HepG2 (cell line): Measurements from ENCODE around the gene DUS1L. TPM values are rescaled to one million over a fixed set of nuclear protein-coding genes. Genes with fewer than 3 reads are reported as not detected.

Experiments
- ELF4 ChIP-seq: sonication (generic); formaldehyde crosslinking; IDR thresholded peaks from 2 replicates; pipeline ENCODE4 v1.5.0; 2020; ENCODE audit warnings: missing genetic modification reagents, mild to moderate bottlenecking, moderate library complexity, borderline replicate concordance
- GMEB2 ChIP-seq: IDR thresholded peaks from 2 replicates; pipeline ENCODE4 v1.6.1; 2016; ENCODE audit warnings: missing biosample characterization, missing genetic modification reagents, low read depth
- MXD3 ChIP-seq: IDR thresholded peaks from 2 replicates; pipeline ENCODE4 v1.6.1; 2016; ENCODE audit warnings: mild to moderate bottlenecking, missing biosample characterization, missing genetic modification reagents
- NKX3-1 ChIP-seq: sonication (generic); formaldehyde crosslinking; IDR thresholded peaks from 2 replicates; pipeline ENCODE4 v1.5.0; 2020; ENCODE audit warnings: missing genetic modification reagents
- PHF21A ChIP-seq: sonication (generic); formaldehyde crosslinking; IDR thresholded peaks from 2 replicates; pipeline ENCODE4 v1.5.0; 2020; ENCODE audit warnings: mild to moderate bottlenecking, missing genetic modification reagents
- SMAD9 ChIP-seq: sonication (generic); formaldehyde crosslinking; IDR thresholded peaks from 2 replicates; pipeline ENCODE4 v1.5.1; 2020; ENCODE audit warnings: mild to moderate bottlenecking, missing genetic modification reagents
- TMF1 ChIP-seq: sonication (generic); formaldehyde crosslinking; IDR thresholded peaks from 2 replicates; pipeline ENCODE4 v1.8.1; 2022; ENCODE audit warnings: low read depth, missing genetic modification reagents
- ZBTB38 ChIP-seq: sonication (generic); formaldehyde crosslinking; IDR thresholded peaks from 2 replicates; pipeline ENCODE4 v1.5.1; 2020; ENCODE audit warnings: mild to moderate bottlenecking, missing genetic modification reagents
- ZFP62 ChIP-seq: sonication (generic); formaldehyde crosslinking; IDR thresholded peaks from 2 replicates; pipeline ENCODE4 v1.4.0; 2020; ENCODE audit warnings: missing genetic modification reagents
- ZNF33A ChIP-seq: sonication (generic); formaldehyde crosslinking; IDR thresholded peaks from 2 replicates; pipeline ENCODE4 v1.5.1; 2020; ENCODE audit warnings: missing genetic modification reagents, mild to moderate bottlenecking, moderate library complexity, borderline replicate concordance
- ZNF446 ChIP-seq: sonication (generic); formaldehyde crosslinking; IDR thresholded peaks from 2 replicates; pipeline ENCODE4 v1.5.0; 2020; ENCODE audit warnings: mild to moderate bottlenecking, missing genetic modification reagents
- ZNF572 ChIP-seq: sonication (generic); formaldehyde crosslinking; IDR thresholded peaks from 2 replicates; pipeline ENCODE4 v1.5.1; 2020; ENCODE audit warnings: mild to moderate bottlenecking, missing genetic modification reagents
- ZNF776 ChIP-seq: sonication (generic); formaldehyde crosslinking; IDR thresholded peaks from 2 replicates; pipeline ENCODE4 v1.4.0; 2020; ENCODE audit warnings: mild to moderate bottlenecking, missing genetic modification reagents
- ZNF780A ChIP-seq: sonication (generic); formaldehyde crosslinking; IDR thresholded peaks from 2 replicates; pipeline ENCODE4 v1.8.0; 2022; ENCODE audit warnings: mild to moderate bottlenecking, missing genetic modification reagents, moderate library complexity
- ZNF839 ChIP-seq: sonication (generic); formaldehyde crosslinking; IDR thresholded peaks from 2 replicates; pipeline ENCODE4 v1.4.0; 2020; ENCODE audit warnings: missing genetic modification reagents, mild to moderate bottlenecking, borderline replicate concordance
- ZNF883 ChIP-seq: sonication (generic); formaldehyde crosslinking; IDR thresholded peaks from 2 replicates; pipeline ENCODE4 v1.5.1; 2020; ENCODE audit warnings: mild to moderate bottlenecking, missing genetic modification reagents; ENCODE audit errors: not compliant biosample characterization
- polyA plus RNA-seq, 8 experiments: library from polyadenylated mRNA; depleted of rRNA in 3 of 8; stranded (reverse) in 7 of 8; unstranded in 1 of 8; fragments of >200 nt; fragmentation: Illumina TruSeq in 4 of 8; extraction: Trizol in 4 of 8; gene quantifications; 2 replicates each; pipeline versions ENCODE4 v1.2.1 to v1.2.3, GENCODE V29; 2011 to 2016; ENCODE audit warnings: low read depth in 4 of 8, missing spikeins in 1 of 8, mixed read lengths in 1 of 8; ENCODE audit not compliant: insufficient read depth in 1 of 8
- total RNA-seq, 5 experiments: library from RNA; depleted of rRNA; stranded (reverse); fragments of >200 nt; fragmentation: Illumina TruSeq; extraction: Trizol; gene quantifications; 2 replicates each; pipeline ENCODE4 v1.2.3, GENCODE V29; 2016; ENCODE audit warnings: low read depth in 1 of 5
- TF ChIP-seq, protein P1 (sequence below): sonication (generic); formaldehyde crosslinking; IDR thresholded peaks from 2 replicates; pipeline ENCODE4 v1.4.0; 2020; ENCODE audit warnings: missing genetic modification reagents, mild to moderate bottlenecking, borderline replicate concordance
- TF ChIP-seq, protein P2 (sequence below): sonication (generic); formaldehyde crosslinking; conservative IDR thresholded peaks from 2 replicates; pipeline ENCODE4 v1.4.0; 2020; ENCODE audit warnings: mild to moderate bottlenecking, missing genetic modification reagents, moderate library complexity
- TF ChIP-seq, protein P3 (sequence below): sonication (generic); formaldehyde crosslinking; IDR thresholded peaks from 2 replicates; pipeline ENCODE4 v1.9.0; 2021; ENCODE audit warnings: missing genetic modification reagents, mild to moderate bottlenecking, borderline replicate concordance

DUS1L gene
- total and polyA plus RNA-seq, 2 of the 13 experiments (the other 11 are each of a cell fraction or from before 2014, with no cell fraction given) = 81.0 to 109 TPM

GRCh38 chr17:82051776-82052637 lies 13.6 kb downstream of the DUS1L start, which contains the start of the genes GPS1 and RFNG (continued):
- no peak for TF ChIP-seq ZNF780A (CRISPR knock-in tag)
- TF ChIP-seq TMF1 (CRISPR knock-in tag) = no peak
- no peak for TF ChIP-seq NKX3-1 (CRISPR knock-in tag)
- TF ChIP-seq ZNF776 (CRISPR knock-in tag) = no peak; the same call in 1 of the 2 replicates
- no peak for TF ChIP-seq SMAD9 (CRISPR knock-in tag)
- TF ChIP-seq, protein P1, sequence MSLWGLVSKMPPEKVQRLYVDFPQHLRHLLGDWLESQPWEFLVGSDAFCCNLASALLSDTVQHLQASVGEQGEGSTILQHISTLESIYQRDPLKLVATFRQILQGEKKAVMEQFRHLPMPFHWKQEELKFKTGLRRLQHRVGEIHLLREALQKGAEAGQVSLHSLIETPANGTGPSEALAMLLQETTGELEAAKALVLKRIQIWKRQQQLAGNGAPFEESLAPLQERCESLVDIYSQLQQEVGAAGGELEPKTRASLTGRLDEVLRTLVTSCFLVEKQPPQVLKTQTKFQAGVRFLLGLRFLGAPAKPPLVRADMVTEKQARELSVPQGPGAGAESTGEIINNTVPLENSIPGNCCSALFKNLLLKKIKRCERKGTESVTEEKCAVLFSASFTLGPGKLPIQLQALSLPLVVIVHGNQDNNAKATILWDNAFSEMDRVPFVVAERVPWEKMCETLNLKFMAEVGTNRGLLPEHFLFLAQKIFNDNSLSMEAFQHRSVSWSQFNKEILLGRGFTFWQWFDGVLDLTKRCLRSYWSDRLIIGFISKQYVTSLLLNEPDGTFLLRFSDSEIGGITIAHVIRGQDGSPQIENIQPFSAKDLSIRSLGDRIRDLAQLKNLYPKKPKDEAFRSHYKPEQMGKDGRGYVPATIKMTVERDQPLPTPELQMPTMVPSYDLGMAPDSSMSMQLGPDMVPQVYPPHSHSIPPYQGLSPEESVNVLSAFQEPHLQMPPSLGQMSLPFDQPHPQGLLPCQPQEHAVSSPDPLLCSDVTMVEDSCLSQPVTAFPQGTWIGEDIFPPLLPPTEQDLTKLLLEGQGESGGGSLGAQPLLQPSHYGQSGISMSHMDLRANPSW (CRISPR knock-in tag) = no peak
- no peak for TF ChIP-seq ZNF839 (CRISPR knock-in tag)
- peak; percentile 71 for TF ChIP-seq MXD3 (CRISPR knock-in tag)
- no peak for TF ChIP-seq ZNF883
- 0 out of 2 replicates have a peak, but pooled peaks have one; percentile 23 for TF ChIP-seq ZNF446 (CRISPR knock-in tag)
- no peak for TF ChIP-seq PHF21A (CRISPR knock-in tag)
- TF ChIP-seq, protein P2, sequence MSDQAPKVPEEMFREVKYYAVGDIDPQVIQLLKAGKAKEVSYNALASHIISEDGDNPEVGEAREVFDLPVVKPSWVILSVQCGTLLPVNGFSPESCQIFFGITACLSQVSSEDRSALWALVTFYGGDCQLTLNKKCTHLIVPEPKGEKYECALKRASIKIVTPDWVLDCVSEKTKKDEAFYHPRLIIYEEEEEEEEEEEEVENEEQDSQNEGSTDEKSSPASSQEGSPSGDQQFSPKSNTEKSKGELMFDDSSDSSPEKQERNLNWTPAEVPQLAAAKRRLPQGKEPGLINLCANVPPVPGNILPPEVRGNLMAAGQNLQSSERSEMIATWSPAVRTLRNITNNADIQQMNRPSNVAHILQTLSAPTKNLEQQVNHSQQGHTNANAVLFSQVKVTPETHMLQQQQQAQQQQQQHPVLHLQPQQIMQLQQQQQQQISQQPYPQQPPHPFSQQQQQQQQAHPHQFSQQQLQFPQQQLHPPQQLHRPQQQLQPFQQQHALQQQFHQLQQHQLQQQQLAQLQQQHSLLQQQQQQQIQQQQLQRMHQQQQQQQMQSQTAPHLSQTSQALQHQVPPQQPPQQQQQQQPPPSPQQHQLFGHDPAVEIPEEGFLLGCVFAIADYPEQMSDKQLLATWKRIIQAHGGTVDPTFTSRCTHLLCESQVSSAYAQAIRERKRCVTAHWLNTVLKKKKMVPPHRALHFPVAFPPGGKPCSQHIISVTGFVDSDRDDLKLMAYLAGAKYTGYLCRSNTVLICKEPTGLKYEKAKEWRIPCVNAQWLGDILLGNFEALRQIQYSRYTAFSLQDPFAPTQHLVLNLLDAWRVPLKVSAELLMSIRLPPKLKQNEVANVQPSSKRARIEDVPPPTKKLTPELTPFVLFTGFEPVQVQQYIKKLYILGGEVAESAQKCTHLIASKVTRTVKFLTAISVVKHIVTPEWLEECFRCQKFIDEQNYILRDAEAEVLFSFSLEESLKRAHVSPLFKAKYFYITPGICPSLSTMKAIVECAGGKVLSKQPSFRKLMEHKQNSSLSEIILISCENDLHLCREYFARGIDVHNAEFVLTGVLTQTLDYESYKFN (CRISPR knock-in tag) = no peak
- TF ChIP-seq ZBTB38 (CRISPR knock-in tag) = no peak
- no peak for TF ChIP-seq ZFP62 (CRISPR knock-in tag)
- TF ChIP-seq, protein P3, sequence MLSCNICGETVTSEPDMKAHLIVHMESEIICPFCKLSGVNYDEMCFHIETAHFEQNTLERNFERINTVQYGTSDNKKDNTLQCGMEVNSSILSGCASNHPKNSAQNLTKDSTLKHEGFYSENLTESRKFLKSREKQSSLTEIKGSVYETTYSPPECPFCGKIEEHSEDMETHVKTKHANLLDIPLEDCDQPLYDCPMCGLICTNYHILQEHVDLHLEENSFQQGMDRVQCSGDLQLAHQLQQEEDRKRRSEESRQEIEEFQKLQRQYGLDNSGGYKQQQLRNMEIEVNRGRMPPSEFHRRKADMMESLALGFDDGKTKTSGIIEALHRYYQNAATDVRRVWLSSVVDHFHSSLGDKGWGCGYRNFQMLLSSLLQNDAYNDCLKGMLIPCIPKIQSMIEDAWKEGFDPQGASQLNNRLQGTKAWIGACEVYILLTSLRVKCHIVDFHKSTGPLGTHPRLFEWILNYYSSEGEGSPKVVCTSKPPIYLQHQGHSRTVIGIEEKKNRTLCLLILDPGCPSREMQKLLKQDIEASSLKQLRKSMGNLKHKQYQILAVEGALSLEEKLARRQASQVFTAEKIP (CRISPR knock-in tag) = no peak
- no peak for TF ChIP-seq ZNF572 (CRISPR knock-in tag)
- peak; percentile 75 for TF ChIP-seq GMEB2 (CRISPR knock-in tag)
- no peak for TF ChIP-seq ELF4 (CRISPR knock-in tag)
- TF ChIP-seq ZNF33A = no peak
